Neural progenitor cell (in vitro differentiated cells): Measurements from ENCODE around the gene UACA.

Experiments
- CTCF ChIP-seq: fragments of 200-600 bp; sonication (generic); IDR thresholded peaks from 2 replicates; pipeline ENCODE4 v1.5.1; 2017; ENCODE audit warnings: antibody characterized with exemption, mild to moderate bottlenecking
- EZH2 ChIP-seq: fragments of 200-600 bp; sonication (generic); IDR thresholded peaks from 2 replicates; pipeline ENCODE4 v1.6.1; 2017; ENCODE audit warnings: antibody characterized with exemption, mild to moderate bottlenecking, moderate library complexity

GRCh38 chr15:70664494-70664893 is 98.9 kb downstream of the UACA start:
- TF ChIP-seq EZH2 (no peak), CTCF (no peak)
